ENCODE results near the gene ARMC6.

The ARMC6 gene

DNA sequence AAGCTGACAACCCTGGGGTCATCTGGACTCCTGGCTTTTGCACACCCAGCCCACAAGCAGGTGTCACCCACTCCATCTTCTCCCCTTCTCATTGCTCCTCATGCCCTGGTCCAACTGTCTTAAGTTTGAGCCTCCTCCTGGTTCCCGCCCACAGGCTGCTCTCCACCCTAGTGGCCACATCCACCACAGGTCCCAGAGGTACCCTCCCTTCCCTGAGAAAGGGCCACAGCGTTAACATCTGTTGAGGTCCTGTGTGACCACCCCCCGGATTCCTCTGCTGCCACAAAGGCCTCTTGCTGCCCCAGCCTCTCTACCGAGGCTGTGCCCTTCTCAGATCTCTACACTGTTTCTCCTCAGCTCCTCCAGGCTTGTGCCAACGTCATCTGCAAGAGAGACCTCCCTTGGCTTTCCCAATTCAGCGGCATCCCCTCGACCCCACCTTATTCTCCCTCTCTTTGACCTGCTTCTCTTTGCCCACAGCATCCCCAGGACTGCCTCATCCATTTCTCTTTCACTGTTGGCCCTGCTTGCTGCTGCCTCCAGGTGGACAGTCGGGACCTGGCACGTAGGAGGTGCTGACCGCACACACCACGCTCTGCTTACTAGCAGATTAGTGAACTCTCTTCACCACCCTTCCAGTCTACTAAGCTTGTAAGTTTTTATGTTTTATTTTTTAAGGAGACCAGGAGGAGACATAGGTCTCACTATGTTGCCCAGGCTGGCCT, 33.3 kb upstream of the ARMC6 start:
- no peak overlapping the region for H3K27ac ChIP-seq (ENCODE audit: low read depth, low read length)
- no peaks in the 10 kb centered on the region for H3K27me3 ChIP-seq (ENCODE audit: control insufficient read depth, low read length)
- H3K9me3 ChIP-seq (ENCODE audit: control insufficient read depth, insufficient read depth, low read length): no peaks in the 10 kb centered on the region
- TF ChIP-seq EZH2phosphoT487 (IDR thresholded peaks at IDR 0.05; ENCODE audit: borderline replicate concordance, low read length): no peak
- TF ChIP-seq, protein P1, sequence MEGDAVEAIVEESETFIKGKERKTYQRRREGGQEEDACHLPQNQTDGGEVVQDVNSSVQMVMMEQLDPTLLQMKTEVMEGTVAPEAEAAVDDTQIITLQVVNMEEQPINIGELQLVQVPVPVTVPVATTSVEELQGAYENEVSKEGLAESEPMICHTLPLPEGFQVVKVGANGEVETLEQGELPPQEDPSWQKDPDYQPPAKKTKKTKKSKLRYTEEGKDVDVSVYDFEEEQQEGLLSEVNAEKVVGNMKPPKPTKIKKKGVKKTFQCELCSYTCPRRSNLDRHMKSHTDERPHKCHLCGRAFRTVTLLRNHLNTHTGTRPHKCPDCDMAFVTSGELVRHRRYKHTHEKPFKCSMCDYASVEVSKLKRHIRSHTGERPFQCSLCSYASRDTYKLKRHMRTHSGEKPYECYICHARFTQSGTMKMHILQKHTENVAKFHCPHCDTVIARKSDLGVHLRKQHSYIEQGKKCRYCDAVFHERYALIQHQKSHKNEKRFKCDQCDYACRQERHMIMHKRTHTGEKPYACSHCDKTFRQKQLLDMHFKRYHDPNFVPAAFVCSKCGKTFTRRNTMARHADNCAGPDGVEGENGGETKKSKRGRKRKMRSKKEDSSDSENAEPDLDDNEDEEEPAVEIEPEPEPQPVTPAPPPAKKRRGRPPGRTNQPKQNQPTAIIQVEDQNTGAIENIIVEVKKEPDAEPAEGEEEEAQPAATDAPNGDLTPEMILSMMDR (IDR thresholded peaks at IDR 0.05; ENCODE audit: low read depth, low read length, poor library complexity, severe bottlenecking): no peak
- H3K9me2 ChIP-seq (replicated peaks; ENCODE audit: control insufficient read depth, low read length): no peaks in the 10 kb centered on the region
- H3K4me3 ChIP-seq (ENCODE audit: low read length): no peak overlapping the region
- H3K79me2 ChIP-seq (ENCODE audit: control insufficient read depth, low read length): peaks cover 18% of the 10 kb centered on the region
- H3F3A ChIP-seq (ENCODE audit: control insufficient read depth, insufficient read depth): no peaks in the 10 kb centered on the region
- H3K4me1 ChIP-seq (ENCODE audit: control insufficient read depth, low read length): no peaks in the 10 kb centered on the region
- peaks cover 86% of the 10 kb centered on the region for H3K36me3 ChIP-seq (ENCODE audit: control insufficient read depth, low read length)
- H3K4me2 ChIP-seq (ENCODE audit: low read length): no peak overlapping the region
- H4K20me1 ChIP-seq (ENCODE audit: control insufficient read depth, insufficient read depth, low read depth, low read length): peaks cover 5% of the 10 kb centered on the region

- TF ChIP-seq EZH2phosphoT487 (IDR thresholded peaks at IDR 0.05; ENCODE audit: borderline replicate concordance, low read length): no peak
- TF ChIP-seq, protein P1 (IDR thresholded peaks at IDR 0.05; ENCODE audit: low read depth, low read length, poor library complexity, severe bottlenecking): no peak
- no peaks in the 10 kb centered on the region for H3K9me3 ChIP-seq (ENCODE audit: control insufficient read depth, insufficient read depth, low read length)
- no peaks in the 10 kb centered on the region for H3K27me3 ChIP-seq (ENCODE audit: control insufficient read depth, low read length)
- H3K79me2 ChIP-seq (ENCODE audit: control insufficient read depth, low read length): peaks cover 19% of the 10 kb centered on the region
- no peaks in the 10 kb centered on the region for H3K4me1 ChIP-seq (ENCODE audit: control insufficient read depth, low read length)
- no peak overlapping the region for H3K27ac ChIP-seq (ENCODE audit: low read depth, low read length)
- peaks cover 81% of the 10 kb centered on the region for H3K36me3 ChIP-seq (ENCODE audit: control insufficient read depth, low read length)
- H4K20me1 ChIP-seq (ENCODE audit: control insufficient read depth, insufficient read depth, low read depth, low read length): peaks cover 5% of the 10 kb centered on the region
- H3K4me2 ChIP-seq (ENCODE audit: low read length): no peak overlapping the region
- no peak overlapping the region for H3K4me3 ChIP-seq (ENCODE audit: low read length)
- H3K9me2 ChIP-seq (replicated peaks; ENCODE audit: control insufficient read depth, low read length): no peaks in the 10 kb centered on the region
- H3F3A ChIP-seq (ENCODE audit: control insufficient read depth, insufficient read depth): no peaks in the 10 kb centered on the region
Observed at GRCh38 chr19:19004144-19004543, 29.3 kb upstream of the ARMC6 start.

GRCh38 chr19:19006213-19006612, 27.2 kb upstream of the ARMC6 start:
- Histone ChIP-seq H3K79me2 (ENCODE audit: control insufficient read depth, low read length) (peaks cover 22% of the 10 kb centered on the region), H3K27ac (ENCODE audit: low read depth, low read length) (no peak overlapping the region), H3K9me2 (replicated peaks; ENCODE audit: control insufficient read depth, low read length) (no peaks in the 10 kb centered on the region), H3K4me2 (ENCODE audit: low read length) (no peak overlapping the region), H3K27me3 (ENCODE audit: control insufficient read depth, low read length) (no peaks in the 10 kb centered on the region), H3F3A (ENCODE audit: control insufficient read depth, insufficient read depth) (no peaks in the 10 kb centered on the region), H4K20me1 (ENCODE audit: control insufficient read depth, insufficient read depth, low read depth, low read length) (no peaks in the 10 kb centered on the region; the same call in none of the 2 replicates), H3K36me3 (ENCODE audit: control insufficient read depth, low read length) (peaks cover 86% of the 10 kb centered on the region), H3K4me1 (ENCODE audit: control insufficient read depth, low read length) (no peaks in the 10 kb centered on the region), H3K4me3 (ENCODE audit: low read length) (no peak overlapping the region), H3K9me3 (ENCODE audit: control insufficient read depth, insufficient read depth, low read length) (no peaks in the 10 kb centered on the region)
- TF ChIP-seq, protein P1 (IDR thresholded peaks at IDR 0.05; ENCODE audit: low read depth, low read length, poor library complexity, severe bottlenecking): no peak

Data from DOHH2 (cell line).